WTC11 (cell line): ENCODE results near the gene BMPR1B. TPM values are rescaled to one million over a fixed set of nuclear protein-coding genes. Genes with fewer than 3 reads are reported as not detected.

Experiments
- ATAC-seq: fragments of 200-7000 bp; cut with Tn5 transposase; 2 replicates; pipeline ENCODE4 v1.10.0; 2021; ENCODE audit warnings: mild to moderate bottlenecking, moderate library complexity
- CTCF ChIA-PET: fragments of 300-600 bp; sonication (Branson Sonifier 250); formaldehyde crosslinking; loops from one replicate; lab custom pipeline; 2021; ENCODE audit warnings: antibody characterized with exemption; lab: Charles Lee
- POLR2A ChIA-PET: fragments of 350-600 bp; sonication (Branson Sonifier 250); formaldehyde crosslinking; loops from one replicate; lab custom pipeline; 2021; ENCODE audit warnings: antibody characterized with exemption; lab: Charles Lee
- DNase-seq: peaks from one replicate; pipeline ENCODE4 v3.0.0; 2021; ENCODE audit warnings: low spot score
- H3K27ac Mint-ChIP-seq: 2 replicates; pipeline ENCODE4 v1.8.0; 2021; ENCODE audit warnings: mixed read lengths
- H3K27me3 Mint-ChIP-seq: 2 replicates; pipeline ENCODE4 v1.8.0; 2021; ENCODE audit warnings: low read depth, mild to moderate bottlenecking, moderate library complexity, mixed read lengths
- H3K36me3 Mint-ChIP-seq: 2 replicates; pipeline ENCODE4 v1.8.0; 2021; ENCODE audit warnings: mixed read lengths
- H3K4me1 Mint-ChIP-seq: 2 replicates; pipeline ENCODE4 v1.8.0; 2022; ENCODE audit warnings: mixed read lengths
- H3K4me3 Mint-ChIP-seq: 2 replicates; pipeline ENCODE4 v1.8.0; 2021; ENCODE audit warnings: mild to moderate bottlenecking, moderate library complexity, mixed read lengths
- H3K9me3 Mint-ChIP-seq: 2 replicates; pipeline ENCODE4 v1.8.0; 2021; ENCODE audit warnings: mixed read lengths
- CREM ChIP-seq: sonication (generic); formaldehyde crosslinking; IDR thresholded peaks from 2 replicates; pipeline ENCODE4 v1.8.1; 2022; ENCODE audit warnings: mild to moderate bottlenecking, missing genetic modification reagents, moderate library complexity
- ELF4 ChIP-seq: sonication (generic); formaldehyde crosslinking; IDR thresholded peaks from 2 replicates; pipeline ENCODE4 v1.8.1; 2022; ENCODE audit warnings: low read depth, mild to moderate bottlenecking, moderate library complexity, missing genetic modification reagents
- ETV6 ChIP-seq: sonication (generic); formaldehyde crosslinking; IDR thresholded peaks from 2 replicates; pipeline ENCODE4 v1.8.1; 2022; ENCODE audit warnings: mild to moderate bottlenecking, missing genetic modification reagents
- GABPB1 ChIP-seq: sonication (generic); formaldehyde crosslinking; IDR thresholded peaks from 2 replicates; pipeline ENCODE4 v1.8.1; 2023; ENCODE audit warnings: mild to moderate bottlenecking, missing genetic modification reagents
- IRF2 ChIP-seq: sonication (generic); formaldehyde crosslinking; IDR thresholded peaks from 2 replicates; pipeline ENCODE4 v1.8.0; 2022; ENCODE audit warnings: low read depth, missing genetic modification reagents, borderline replicate concordance
- JAZF1 ChIP-seq: fragments of 250-450 bp; sonication (Bioruptor Pico); IDR thresholded peaks from 2 replicates; pipeline ENCODE4 v1.9.0; 2021; ENCODE audit warnings: moderate library complexity, mild to moderate bottlenecking, inconsistent platforms
- KAT7 ChIP-seq: sonication (generic); formaldehyde crosslinking; IDR thresholded peaks from 2 replicates; pipeline ENCODE4 v1.8.1; 2023; ENCODE audit warnings: missing genetic modification reagents, mild to moderate bottlenecking, borderline replicate concordance
- NFYB ChIP-seq: sonication (generic); formaldehyde crosslinking; conservative IDR thresholded peaks from 2 replicates; pipeline ENCODE4 v1.8.0; 2022; ENCODE audit warnings: low read depth, missing genetic modification reagents
- NR1H2 ChIP-seq: sonication (generic); formaldehyde crosslinking; IDR thresholded peaks from 2 replicates; pipeline ENCODE4 v1.9.0; 2021; ENCODE audit warnings: mild to moderate bottlenecking, moderate library complexity, missing genetic modification reagents
- TEAD1 ChIP-seq: sonication (generic); formaldehyde crosslinking; IDR thresholded peaks from 2 replicates; pipeline ENCODE4 v1.8.0; 2022; ENCODE audit warnings: mild to moderate bottlenecking, missing genetic modification reagents
- TEAD4 ChIP-seq: sonication (generic); formaldehyde crosslinking; IDR thresholded peaks from 2 replicates; pipeline ENCODE4 v1.8.0; 2022; ENCODE audit warnings: mild to moderate bottlenecking, missing genetic modification reagents
- ZNF121 ChIP-seq: sonication (generic); formaldehyde crosslinking; IDR thresholded peaks from 2 replicates; pipeline ENCODE4 v1.8.0; 2023; ENCODE audit warnings: missing genetic modification reagents
- ZNF232 ChIP-seq: sonication (generic); formaldehyde crosslinking; IDR thresholded peaks from 2 replicates; pipeline ENCODE4 v1.8.0; 2022; ENCODE audit warnings: mild to moderate bottlenecking, missing genetic modification reagents
- total RNA-seq: library from RNA; stranded (reverse); gene quantifications from 3 replicates; pipeline ENCODE4 v1.2.3, GENCODE V29; 2021
- TF ChIP-seq, protein P1 (sequence below): sonication (generic); formaldehyde crosslinking; IDR thresholded peaks from 2 replicates; pipeline ENCODE4 v1.8.0; 2022; ENCODE audit warnings: missing genetic modification reagents
- TF ChIP-seq, protein P2 (sequence below): fragments of 250-450 bp; sonication (Bioruptor Pico); IDR thresholded peaks from 2 replicates; pipeline ENCODE4 v1.9.0; 2021; ENCODE audit warnings: moderate library complexity, mild to moderate bottlenecking, inconsistent platforms, borderline replicate concordance
- TF ChIP-seq, protein P3 (sequence below): fragments of 250-450 bp; sonication (Bioruptor Pico); IDR thresholded peaks from 2 replicates; pipeline ENCODE4 v1.9.0; 2021; ENCODE audit warnings: mild to moderate bottlenecking
- TF ChIP-seq, protein P4 (sequence below): sonication (generic); formaldehyde crosslinking; IDR thresholded peaks from 2 replicates; pipeline ENCODE4 v1.8.1; 2022; ENCODE audit warnings: low read depth, mild to moderate bottlenecking, moderate library complexity, missing genetic modification reagents, borderline replicate concordance
- TF ChIP-seq, protein P5 (sequence below): sonication (generic); formaldehyde crosslinking; IDR thresholded peaks from 2 replicates; pipeline ENCODE4 v1.8.1; 2023; ENCODE audit warnings: mild to moderate bottlenecking, missing genetic modification reagents
- TF ChIP-seq, protein P6 (sequence below): sonication (generic); formaldehyde crosslinking; conservative IDR thresholded peaks from 2 replicates; pipeline ENCODE4 v1.8.1; 2023; ENCODE audit warnings: mild to moderate bottlenecking, low read depth, missing genetic modification reagents, moderate library complexity
- TF ChIP-seq, protein P7 (sequence below): sonication (generic); formaldehyde crosslinking; IDR thresholded peaks from 2 replicates; pipeline ENCODE4 v1.8.1; 2022; ENCODE audit warnings: low read depth, missing genetic modification reagents, borderline replicate concordance
- TF ChIP-seq, protein P8 (sequence below): sonication (generic); formaldehyde crosslinking; IDR thresholded peaks from 2 replicates; pipeline ENCODE4 v1.8.1; 2023; ENCODE audit warnings: mild to moderate bottlenecking, missing genetic modification reagents, moderate library complexity

Gene BMPR1B
- total RNA-seq, 1 experiment from 2014 or later, result 0.77 TPM

DNA sequence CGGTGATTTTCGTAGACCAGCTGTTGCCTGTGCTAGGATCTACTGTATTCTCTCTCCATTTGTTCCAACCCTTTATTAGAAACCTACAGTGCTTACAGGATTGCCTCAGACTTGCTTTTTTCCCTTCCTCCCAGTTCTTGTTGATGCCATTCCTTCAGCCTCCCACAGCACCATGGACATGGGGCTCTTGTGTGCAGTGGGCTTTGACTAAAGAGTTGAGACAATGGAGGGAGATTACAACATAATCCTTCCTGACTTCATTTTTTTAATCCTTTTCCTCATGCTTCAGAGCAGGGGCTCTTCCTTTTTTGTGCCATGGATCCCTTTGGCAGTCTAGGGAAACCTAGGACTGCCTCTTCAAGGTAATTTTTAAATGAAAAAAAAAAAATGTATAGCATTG is 92.1 kb downstream of the BMPR1B start (continued):
- TF ChIP-seq, protein P1, sequence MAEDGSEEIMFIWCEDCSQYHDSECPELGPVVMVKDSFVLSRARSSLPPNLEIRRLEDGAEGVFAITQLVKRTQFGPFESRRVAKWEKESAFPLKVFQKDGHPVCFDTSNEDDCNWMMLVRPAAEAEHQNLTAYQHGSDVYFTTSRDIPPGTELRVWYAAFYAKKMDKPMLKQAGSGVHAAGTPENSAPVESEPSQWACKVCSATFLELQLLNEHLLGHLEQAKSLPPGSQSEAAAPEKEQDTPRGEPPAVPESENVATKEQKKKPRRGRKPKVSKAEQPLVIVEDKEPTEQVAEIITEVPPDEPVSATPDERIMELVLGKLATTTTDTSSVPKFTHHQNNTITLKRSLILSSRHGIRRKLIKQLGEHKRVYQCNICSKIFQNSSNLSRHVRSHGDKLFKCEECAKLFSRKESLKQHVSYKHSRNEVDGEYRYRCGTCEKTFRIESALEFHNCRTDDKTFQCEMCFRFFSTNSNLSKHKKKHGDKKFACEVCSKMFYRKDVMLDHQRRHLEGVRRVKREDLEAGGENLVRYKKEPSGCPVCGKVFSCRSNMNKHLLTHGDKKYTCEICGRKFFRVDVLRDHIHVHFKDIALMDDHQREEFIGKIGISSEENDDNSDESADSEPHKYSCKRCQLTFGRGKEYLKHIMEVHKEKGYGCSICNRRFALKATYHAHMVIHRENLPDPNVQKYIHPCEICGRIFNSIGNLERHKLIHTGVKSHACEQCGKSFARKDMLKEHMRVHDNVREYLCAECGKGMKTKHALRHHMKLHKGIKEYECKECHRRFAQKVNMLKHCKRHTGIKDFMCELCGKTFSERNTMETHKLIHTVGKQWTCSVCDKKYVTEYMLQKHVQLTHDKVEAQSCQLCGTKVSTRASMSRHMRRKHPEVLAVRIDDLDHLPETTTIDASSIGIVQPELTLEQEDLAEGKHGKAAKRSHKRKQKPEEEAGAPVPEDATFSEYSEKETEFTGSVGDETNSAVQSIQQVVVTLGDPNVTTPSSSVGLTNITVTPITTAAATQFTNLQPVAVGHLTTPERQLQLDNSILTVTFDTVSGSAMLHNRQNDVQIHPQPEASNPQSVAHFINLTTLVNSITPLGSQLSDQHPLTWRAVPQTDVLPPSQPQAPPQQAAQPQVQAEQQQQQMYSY (CRISPR knock-in tag), result no peak
- TF ChIP-seq, protein P2, sequence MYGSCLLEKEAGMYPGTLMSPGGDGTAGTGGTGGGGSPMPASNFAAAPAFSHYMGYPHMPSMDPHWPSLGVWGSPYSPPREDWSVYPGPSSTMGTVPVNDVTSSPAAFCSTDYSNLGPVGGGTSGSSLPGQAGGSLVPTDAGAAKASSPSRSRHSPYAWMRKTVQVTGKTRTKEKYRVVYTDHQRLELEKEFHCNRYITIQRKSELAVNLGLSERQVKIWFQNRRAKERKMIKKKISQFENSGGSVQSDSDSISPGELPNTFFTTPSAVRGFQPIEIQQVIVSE (CRISPR knock-in tag), result no peak
- TF ChIP-seq, protein P3, sequence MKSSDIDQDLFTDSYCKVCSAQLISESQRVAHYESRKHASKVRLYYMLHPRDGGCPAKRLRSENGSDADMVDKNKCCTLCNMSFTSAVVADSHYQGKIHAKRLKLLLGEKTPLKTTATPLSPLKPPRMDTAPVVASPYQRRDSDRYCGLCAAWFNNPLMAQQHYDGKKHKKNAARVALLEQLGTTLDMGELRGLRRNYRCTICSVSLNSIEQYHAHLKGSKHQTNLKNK, result no peak
- TF ChIP-seq ZNF121 (CRISPR knock-in tag), result no peak
- no peak for TF ChIP-seq ZNF232 (CRISPR knock-in tag)
- TF ChIP-seq, protein P4, sequence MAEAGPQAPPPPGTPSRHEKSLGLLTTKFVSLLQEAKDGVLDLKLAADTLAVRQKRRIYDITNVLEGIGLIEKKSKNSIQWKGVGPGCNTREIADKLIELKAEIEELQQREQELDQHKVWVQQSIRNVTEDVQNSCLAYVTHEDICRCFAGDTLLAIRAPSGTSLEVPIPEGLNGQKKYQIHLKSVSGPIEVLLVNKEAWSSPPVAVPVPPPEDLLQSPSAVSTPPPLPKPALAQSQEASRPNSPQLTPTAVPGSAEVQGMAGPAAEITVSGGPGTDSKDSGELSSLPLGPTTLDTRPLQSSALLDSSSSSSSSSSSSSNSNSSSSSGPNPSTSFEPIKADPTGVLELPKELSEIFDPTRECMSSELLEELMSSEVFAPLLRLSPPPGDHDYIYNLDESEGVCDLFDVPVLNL (CRISPR knock-in tag), result no peak
- TF ChIP-seq, protein P5, sequence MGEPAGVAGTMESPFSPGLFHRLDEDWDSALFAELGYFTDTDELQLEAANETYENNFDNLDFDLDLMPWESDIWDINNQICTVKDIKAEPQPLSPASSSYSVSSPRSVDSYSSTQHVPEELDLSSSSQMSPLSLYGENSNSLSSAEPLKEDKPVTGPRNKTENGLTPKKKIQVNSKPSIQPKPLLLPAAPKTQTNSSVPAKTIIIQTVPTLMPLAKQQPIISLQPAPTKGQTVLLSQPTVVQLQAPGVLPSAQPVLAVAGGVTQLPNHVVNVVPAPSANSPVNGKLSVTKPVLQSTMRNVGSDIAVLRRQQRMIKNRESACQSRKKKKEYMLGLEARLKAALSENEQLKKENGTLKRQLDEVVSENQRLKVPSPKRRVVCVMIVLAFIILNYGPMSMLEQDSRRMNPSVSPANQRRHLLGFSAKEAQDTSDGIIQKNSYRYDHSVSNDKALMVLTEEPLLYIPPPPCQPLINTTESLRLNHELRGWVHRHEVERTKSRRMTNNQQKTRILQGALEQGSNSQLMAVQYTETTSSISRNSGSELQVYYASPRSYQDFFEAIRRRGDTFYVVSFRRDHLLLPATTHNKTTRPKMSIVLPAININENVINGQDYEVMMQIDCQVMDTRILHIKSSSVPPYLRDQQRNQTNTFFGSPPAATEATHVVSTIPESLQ (CRISPR knock-in tag), result no peak

DNA sequence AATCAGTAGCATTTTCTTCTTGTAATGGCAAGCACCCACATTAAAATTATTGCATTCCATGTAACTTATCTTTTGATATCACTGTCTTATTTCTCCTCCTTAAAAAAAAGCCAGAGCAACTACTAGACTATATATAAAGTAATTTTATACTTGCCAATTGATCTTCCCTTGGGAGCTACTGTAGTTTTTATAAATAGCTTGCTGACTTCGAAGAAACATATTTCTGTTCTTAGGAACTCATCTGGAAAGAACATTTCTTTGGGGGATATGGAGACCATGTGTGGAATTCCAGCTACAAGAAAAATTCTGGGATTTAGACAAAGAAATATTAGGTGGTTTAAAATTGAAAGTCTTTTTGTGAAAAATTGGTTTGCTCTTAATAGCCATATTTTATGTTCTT is 94.9 kb downstream of the BMPR1B start:
- DNase-seq (no peak), ATAC-seq (no peak)
- ChIA-PET POLR2A (no interaction called here), CTCF (no interaction called here)
- Mint-ChIP-seq H3K4me1 (peaks cover 14% of the 10 kb centered on the region), H3K36me3 (no peaks in the 10 kb centered on the region), H3K9me3 (no peaks in the 10 kb centered on the region), H3K27me3 (no peaks in the 10 kb centered on the region), H3K27ac (no peak overlapping the region), H3K4me3 (no peak overlapping the region)
- TF ChIP-seq KAT7 (CRISPR knock-in tag) (no peak), TEAD4 (no peak)
- TF ChIP-seq, protein P6, sequence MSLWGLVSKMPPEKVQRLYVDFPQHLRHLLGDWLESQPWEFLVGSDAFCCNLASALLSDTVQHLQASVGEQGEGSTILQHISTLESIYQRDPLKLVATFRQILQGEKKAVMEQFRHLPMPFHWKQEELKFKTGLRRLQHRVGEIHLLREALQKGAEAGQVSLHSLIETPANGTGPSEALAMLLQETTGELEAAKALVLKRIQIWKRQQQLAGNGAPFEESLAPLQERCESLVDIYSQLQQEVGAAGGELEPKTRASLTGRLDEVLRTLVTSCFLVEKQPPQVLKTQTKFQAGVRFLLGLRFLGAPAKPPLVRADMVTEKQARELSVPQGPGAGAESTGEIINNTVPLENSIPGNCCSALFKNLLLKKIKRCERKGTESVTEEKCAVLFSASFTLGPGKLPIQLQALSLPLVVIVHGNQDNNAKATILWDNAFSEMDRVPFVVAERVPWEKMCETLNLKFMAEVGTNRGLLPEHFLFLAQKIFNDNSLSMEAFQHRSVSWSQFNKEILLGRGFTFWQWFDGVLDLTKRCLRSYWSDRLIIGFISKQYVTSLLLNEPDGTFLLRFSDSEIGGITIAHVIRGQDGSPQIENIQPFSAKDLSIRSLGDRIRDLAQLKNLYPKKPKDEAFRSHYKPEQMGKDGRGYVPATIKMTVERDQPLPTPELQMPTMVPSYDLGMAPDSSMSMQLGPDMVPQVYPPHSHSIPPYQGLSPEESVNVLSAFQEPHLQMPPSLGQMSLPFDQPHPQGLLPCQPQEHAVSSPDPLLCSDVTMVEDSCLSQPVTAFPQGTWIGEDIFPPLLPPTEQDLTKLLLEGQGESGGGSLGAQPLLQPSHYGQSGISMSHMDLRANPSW, result no peak

DNA sequence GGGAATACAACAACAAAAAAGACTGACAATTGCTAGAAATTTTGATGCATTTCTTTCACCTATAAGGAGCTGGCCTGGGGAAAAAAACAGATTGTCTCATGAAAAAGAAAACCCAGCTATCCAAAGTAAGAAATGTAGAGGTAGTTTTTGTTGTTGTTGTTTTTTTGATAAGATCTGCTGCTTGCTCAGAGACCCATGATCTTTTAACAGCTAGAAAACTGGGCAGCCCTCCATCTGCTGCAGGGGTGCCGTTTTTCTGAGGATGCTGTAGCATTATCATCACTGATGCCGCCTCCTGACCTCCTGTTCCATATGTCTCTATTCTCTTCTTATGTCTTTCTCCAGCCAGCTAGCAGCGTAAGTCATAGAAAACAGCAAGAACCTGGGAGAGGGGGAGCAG is 98.3 kb downstream of the BMPR1B start:
- no peaks in the 10 kb centered on the region for H3K27me3 Mint-ChIP-seq
- peak; percentile 64; the same call in 1 of the 2 replicates for ATAC-seq
- DNase-seq, result no peak
- TF ChIP-seq ETV6 (CRISPR knock-in tag) (no peak), ELF4 (no peak), NFYB (CRISPR knock-in tag) (no peak), CREM (CRISPR knock-in tag) (no peak), GABPB1 (CRISPR knock-in tag) (no peak), KAT7 (CRISPR knock-in tag) (no peak), JAZF1 (CRISPR knock-in tag) (no peak), TEAD1 (CRISPR knock-in tag) (no peak), IRF2 (CRISPR knock-in tag) (no peak), NR1H2 (CRISPR knock-in tag) (no peak)
- TF ChIP-seq, protein P7, sequence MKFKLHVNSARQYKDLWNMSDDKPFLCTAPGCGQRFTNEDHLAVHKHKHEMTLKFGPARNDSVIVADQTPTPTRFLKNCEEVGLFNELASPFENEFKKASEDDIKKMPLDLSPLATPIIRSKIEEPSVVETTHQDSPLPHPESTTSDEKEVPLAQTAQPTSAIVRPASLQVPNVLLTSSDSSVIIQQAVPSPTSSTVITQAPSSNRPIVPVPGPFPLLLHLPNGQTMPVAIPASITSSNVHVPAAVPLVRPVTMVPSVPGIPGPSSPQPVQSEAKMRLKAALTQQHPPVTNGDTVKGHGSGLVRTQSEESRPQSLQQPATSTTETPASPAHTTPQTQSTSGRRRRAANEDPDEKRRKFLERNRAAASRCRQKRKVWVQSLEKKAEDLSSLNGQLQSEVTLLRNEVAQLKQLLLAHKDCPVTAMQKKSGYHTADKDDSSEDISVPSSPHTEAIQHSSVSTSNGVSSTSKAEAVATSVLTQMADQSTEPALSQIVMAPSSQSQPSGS (CRISPR knock-in tag), result no peak
- TF ChIP-seq, protein P8, sequence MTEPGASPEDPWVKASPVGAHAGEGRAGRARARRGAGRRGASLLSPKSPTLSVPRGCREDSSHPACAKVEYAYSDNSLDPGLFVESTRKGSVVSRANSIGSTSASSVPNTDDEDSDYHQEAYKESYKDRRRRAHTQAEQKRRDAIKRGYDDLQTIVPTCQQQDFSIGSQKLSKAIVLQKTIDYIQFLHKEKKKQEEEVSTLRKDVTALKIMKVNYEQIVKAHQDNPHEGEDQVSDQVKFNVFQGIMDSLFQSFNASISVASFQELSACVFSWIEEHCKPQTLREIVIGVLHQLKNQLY (CRISPR knock-in tag), result no peak
- H3K9me3 Mint-ChIP-seq, result no peaks in the 10 kb centered on the region
- POLR2A ChIA-PET, result no interaction called here
- CTCF ChIA-PET, result no interaction called here
- peak overlapping the region; percentile 1; the same call in 1 of the 2 replicates for H3K27ac Mint-ChIP-seq
- peaks cover 14% of the 10 kb centered on the region for H3K4me1 Mint-ChIP-seq
- H3K4me3 Mint-ChIP-seq, result no peak overlapping the region
- H3K36me3 Mint-ChIP-seq, result no peaks in the 10 kb centered on the region
